HG03135 (cell line): ENCODE data around the gene ADRA2B.
"Not testable (repeated sequence)": the region's sequence is repeated elsewhere in the genome, so short reads cannot be mapped to it uniquely, and the experiment has no call there.

Source experiments
- ATAC-seq: cut with Tn5 transposase; IDR thresholded peaks from one replicate; pipeline ENCODE4 v1.9.1; 2021; ENCODE audit warnings: mild to moderate bottlenecking, moderate library complexity; ENCODE audit not compliant: unreplicated experiment

Gene ADRA2B

DNA sequence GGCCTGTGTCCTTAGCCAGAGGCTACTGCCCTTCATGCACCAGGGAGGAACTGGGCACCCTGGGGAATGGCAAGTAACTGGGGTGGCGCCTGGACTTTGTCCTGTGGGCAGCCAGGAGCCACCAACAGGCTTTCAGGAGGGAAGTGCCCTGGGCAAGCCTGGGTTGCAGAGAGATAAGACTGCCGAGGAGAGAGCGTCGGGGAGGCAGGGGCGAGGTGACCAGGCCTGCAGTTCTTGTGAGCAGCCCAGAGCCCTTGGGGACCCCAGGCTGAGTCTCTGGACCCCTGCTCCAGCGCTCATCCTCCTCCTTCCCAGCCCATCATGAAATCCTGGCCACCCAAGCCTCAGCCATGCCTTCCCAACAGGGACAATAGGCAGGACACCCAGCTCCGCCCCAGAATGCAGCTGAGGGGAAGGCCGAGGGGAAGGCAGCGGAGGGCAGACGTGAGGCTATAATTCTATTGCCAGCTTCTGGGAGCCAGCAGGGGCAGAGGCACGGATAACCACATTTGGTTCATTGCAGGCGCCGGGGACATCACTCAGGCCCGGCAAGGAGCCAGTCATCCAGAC lies 25.1 kb downstream of the ADRA2B start:
- ATAC-seq = no peak

DNA sequence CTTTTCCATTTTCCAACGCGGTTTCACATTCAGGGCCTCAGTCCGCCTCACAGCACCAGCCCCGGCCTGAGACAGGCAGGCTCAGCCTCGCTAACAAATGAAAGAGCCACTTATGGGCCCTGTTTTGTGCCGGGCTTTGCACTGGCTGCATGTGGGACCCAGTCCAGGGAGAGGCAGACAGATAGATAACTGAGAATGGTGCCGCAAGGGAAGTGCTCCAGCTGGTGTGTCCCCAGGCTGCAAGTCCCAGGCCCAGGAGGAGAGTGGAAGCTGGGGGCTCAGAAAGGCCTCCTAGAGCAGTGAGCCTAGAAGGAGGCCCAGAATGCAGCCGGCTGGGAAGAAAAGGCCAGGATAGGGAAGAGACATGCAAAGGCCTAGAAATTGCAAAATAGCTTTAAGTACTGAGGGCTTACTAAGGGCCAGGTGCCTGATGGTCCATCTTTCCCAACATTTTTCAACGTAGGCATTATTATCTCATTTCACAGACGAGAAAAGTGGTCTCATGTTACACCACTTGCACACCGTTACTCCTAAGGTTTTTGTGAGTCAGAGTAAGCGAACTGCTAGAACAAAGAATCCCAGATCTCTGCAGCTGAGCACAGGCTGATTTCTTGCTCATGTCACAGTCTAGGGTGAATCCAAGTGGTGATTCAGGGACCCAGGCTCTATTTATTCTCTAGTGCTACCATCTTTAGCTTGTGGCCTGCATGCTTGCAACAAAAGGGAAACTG lies 26.0 kb downstream of the ADRA2B start:
- no peak for ATAC-seq

DNA sequence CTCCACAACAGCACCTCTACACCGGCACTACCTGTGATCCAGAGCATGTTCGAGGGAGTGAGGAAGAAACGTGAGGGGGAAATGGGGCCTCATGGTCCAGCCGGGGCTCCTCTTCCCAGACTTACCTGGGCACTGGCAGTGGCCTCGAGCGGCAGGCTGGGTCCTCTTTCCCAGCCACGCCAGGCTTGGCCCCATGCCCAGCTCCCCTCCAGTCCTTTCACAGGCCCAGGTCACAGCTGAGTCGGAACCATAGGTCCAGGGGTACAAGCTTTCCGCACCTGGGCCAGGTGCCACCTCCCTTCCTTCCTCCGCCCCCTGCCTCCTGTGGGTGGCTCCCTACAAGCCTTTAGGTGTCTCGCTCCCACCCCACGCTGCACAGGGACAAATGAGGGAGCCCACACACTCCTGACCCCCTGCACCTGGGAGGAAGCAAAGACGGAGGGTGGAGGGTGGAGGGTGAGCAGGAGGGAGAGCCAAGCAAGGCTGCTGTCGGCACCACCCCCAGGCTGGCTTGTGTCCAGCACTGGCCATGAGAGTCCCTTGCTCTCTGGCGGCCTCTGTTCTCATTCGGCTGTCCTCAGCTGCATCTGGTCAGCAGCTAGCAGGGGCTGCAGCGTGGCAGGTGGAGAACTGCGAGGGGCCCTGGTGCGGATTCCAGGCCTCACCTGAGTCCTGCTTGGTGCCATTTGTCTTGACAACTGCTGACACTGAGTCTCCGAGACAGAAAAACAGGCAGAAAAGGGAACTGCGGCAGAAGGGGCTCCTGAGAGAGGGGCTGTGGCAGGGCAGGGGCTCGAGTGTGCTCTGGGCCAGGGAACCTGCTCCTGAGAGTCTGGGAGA lies 26.8 kb downstream of the ADRA2B start:
- ATAC-seq = no peak

DNA sequence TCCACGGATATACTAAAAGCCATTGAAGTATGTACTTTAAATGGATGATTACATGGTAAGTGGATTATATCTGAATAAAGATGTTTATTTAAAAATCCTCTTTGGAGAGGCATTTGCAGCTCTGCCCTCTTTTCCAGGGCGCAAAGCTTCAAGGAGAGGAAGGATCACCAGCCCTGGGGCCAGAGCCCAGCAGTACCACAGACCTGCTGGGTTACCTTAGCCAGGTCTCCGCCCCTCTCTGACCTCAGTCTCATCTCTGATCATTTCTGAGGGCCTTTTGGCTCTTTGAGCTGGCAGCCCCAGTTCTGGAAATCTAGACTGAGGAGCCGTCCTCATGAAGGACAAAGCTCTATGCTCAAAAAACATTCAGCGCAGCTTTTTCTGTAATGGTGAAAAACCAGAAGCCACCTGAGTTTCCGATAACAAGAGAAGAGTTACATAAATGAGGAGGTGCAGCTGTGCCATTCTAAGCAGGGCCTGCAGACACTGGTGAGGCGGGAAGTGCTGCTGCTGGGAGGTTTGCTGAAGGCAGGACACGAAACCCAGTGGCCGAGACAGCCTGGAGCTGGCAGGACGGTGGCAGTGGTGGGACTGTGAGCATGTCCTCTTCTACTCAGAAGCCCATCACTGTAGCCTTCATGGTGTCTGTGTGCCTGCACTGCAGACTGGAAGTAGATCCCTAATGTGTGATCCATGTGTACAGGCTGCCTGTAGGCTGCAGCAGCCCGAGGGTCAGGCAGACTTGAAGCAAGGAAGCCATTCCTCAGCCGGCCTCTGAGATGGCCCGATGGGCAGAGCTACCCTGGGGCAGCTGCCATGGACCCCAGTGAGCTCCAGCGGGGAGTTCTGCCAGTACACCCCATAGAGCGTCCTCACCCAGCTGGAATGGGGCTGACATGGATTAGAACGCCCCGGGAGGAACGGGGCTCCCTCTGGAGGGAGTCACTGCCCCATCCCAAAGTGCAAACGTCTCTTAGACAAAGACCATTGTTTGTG lies 27.7 kb downstream of the ADRA2B start:
- no peak for ATAC-seq

DNA sequence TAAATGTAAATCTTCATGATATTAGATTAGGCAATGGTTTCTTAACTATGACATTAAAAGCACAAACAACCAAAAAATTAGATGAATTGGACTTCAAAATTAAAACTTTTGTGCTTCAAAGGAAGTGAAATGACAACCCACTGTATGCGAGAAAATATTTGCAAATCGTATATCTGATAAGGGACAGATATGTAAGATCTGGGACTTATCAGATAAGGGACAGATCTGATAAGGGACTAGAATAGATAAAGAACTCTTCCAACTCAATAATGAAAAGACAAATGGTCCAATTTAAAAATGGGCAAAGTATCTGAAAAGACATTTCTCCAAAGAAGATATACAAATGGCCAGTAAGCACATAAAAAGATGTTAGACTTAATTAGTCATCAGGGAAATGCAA lies 29.2 kb downstream of the ADRA2B start:
- no peak for ATAC-seq

DNA sequence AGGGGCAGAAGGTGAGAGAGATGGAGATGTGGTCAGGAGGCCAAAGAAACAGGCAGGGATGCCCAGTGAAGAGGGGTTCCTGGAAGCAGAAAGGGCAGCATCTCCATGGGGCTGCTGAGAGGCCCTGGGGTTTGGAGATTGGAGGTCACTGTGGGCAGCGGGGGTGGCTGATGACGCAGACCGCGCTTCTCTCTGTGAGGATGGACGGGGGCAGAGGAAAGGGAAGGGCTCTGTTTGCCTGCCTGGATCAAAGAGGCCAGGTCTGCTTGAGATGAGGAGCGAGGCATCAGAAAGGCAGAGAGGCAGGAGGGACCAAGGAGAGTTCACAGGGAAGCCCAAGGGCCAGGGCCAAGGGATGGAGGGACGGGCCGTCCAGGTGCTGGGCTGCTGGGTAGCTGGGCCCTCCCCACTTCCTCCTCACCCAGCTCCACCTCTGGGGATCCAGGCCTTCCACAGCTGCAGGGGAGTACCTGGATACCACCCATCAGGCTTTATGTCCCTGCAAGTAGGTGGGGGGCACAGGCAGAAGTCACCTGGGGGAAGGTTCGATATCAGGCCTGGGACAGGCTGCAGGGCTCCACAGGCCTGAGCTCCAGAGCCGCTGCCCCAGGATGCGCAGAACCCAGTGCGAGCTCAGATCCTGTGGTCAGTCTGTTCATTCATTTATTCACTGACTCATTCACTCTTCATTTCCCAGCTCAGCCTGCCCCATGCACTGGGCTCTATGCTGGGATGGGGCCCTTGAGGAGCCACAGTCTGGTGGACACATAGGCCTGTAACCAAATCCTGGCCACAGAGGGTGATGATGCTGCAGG lies 30.6 kb downstream of the ADRA2B start:
- no peak for ATAC-seq

DNA sequence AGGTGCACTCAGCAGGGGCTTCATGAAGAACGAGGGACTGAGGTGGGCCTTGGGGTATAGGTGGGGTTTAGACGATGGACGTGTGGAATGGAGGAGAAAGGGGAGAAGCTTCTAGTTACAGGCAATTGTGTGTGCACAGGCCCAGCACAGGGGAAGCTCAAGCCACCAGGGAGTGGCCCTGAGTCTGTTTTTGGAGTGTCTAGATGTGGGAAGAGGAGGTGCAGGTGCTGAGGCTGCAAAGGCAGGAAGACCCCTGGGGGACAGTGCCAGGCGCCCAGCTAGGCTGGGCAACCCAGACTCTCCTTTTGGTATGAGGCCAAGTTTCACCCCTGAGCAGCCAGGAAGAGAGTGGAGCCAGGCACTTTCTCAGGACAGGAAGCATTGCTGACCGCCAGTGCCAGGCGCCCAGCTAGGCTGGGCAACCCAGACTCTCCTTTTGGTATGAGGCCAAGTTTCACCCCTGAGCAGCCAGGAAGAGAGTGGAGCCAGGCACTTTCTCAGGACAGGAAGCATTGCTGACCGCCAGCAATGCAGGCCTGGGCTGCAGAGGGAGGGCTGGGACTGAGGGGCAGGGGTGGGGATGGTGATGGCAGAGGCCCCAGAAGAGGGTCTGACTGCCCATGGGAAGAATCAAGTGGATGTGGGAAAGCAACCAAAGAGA lies 31.4 kb downstream of the ADRA2B start:
- not testable (repeated sequence) for ATAC-seq

DNA sequence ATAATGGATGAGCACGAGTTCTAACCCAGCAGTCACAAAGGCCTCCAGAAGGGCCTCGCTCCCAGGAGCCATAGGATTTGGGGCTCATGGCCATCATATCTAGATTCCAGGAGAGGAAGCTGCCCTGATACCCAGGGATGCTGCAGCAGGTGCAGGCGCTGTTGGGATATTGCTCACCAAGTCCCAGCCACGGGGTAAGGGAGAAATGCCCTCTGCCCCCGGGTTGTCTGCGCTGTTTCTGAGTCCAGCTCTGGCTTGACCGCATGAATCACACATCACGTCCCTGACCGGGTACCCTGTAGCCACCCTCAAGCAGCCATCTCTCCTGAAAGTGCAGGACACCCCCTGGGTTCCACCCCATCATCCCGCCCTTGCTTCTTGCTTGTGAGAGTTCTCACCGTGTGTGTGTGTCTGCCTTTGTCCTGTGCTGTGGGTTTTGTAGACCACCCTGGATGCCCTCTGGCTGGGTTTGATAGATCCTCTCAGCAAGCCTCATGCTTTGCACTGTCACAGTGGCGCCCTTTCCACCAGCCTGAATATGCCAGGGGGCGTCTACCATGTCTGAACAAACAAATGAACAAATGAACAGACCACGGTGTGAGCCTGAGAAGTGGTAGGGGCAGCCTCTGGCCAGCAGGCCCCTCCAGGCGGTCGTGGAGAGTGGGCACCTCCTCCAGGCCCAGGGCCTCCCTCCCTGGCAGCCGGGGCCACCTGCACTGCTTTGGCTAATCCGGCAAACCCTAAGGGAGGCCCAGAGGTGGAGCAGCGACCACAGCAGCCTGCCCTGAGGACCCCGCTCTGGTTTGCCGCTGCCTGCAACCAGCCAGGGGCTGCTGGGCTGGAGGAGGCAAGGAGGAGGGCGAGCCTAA lies 32.1 kb downstream of the ADRA2B start:
- ATAC-seq = no peak

DNA sequence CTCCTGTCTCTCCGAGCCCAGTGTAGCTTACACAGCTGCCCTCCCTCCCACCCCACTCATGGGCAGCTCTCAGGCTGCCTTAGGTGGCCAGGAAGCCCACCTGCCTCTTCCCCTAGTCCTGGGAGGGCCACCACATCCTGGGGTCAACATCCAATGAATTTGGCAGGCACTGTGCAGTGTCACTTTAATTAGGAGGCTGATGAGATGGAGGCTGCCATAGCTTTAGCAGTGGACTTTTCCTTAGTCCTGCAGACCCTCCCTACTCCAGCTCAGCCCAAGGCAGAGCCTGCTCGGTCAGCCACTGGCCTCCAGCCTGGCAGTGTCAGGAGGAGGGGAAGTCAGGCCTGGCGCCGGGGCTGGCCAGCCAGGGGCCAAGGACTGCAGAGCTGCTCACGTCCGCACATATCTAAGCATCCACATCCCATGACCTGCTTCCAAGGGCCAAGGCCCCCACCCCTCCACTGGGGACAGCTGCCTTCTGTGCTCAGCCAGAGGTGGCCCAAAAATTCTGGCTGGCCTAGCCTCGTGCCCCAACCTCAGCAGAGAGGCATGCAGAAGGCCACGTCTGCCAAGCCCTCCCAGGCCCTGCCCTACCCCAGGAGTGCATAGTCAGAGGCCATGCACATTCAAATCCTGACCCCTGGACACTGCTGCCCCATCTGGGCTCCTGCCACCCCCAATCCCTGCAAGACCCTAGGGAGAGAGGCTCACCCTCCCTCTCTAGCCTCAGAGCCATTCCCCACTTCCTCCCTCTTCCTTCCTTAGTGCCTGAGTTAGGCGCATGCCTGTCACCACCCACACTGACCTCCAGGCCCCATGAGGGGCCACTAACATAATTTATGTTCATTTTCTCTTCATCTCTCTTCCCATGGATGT lies 33.1 kb downstream of the ADRA2B start:
- no peak for ATAC-seq

DNA sequence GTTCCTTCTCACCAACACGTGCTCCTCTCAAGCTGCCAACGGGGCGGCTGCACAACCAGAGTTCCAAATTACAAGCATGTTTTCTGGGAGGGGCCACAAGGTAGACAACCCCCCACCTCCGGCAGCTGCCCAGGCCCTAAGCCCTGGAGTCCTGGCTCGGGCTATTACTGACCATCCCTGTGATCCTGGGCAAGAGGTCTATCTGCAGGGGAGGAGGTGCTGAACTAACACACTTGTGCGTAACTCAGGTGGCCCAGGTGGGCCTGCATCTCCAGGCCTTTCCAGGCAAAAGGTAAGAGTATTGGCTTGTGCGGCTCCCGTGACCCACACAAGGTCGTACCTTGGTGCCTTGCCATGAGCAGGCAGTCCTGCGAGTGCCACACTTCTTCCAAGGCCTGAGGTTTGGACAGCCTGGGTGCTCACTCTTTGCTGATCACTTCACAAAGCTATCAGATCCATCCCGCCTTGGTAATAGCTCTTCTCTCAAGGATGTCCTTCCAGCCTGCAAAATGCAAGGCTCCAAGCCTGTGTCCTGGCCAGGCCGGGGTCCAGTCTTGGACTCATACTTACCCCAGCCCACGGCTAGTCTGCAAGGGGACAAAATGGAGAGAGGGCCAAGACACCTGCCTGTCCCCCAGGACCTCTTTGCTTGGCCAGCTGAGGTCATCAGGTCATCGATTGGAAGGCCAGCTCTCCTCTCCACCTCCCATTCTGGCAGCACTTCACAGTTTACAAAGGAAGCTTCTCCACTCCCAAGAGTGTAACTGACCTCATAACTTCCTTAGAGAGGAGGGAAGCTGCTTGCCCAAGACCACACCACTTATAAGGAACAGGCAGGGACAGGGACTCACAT lies 33.9 kb downstream of the ADRA2B start:
- no peak for ATAC-seq

DNA sequence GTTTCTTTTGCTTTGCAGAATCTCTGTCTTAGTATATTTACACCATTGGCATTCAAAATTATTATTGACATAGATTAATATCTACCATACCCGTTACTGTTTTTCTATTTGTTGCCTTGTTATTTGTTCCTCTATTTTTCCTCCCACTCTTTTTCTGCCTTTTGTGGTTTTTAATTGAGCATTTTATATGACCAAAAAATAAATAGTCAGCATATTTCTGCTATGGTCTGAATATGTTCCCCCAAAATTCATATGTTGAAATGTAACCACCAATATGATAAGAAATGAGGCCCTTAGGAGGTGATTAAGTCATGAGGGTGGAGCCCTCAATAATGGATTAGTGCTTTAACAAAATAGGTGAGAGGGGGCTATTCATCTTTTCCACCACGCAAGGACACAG lies 35.3 kb downstream of the ADRA2B start:
- no peak for ATAC-seq

DNA sequence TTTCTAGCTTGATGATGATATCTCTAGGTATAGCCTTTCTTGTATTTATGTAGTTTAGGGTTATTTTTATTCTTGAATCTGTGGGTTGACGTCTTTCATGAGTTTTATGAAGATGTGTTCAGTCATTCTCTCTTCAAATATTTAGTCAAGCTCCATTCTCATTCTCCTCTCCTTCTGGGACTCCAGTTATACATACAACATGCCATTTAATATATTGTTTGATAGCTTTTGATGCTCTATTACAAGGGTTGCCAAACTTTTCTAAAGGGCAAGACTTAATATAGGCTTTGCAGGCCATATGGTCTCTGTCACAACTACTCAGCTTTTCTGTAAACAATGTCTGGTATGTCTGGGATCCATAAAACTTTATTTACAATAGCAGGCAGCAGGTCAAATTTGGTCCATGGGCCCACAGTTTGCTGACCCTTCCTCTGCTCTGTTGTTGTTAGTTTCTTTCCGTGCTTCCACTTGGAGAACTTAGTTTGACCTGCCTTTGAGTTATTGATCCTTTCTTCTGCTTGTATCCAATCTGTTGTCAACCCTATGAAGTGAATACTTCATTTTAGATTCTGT lies 41.1 kb downstream of the ADRA2B start:
- ATAC-seq = no peak

DNA sequence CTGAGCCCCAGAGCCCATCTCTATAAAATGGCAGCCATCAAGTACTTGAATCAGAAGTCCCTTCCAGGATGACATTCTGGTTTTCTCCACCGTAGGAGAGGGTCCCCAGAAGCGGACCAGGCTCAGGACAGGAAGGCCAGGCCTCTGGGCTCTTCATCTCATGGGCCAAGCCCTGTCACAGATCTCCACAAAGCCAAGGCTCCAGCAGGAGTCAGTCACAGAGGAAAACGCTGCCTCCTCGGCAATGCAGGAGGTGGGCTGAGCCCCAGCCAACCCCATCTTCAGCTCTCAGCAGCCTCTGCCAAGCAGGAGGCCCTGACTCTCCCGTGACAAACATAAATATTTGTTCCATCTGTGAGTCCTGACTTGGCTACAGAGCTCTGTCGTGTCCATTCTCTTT lies 42.2 kb downstream of the ADRA2B start:
- no peak for ATAC-seq

DNA sequence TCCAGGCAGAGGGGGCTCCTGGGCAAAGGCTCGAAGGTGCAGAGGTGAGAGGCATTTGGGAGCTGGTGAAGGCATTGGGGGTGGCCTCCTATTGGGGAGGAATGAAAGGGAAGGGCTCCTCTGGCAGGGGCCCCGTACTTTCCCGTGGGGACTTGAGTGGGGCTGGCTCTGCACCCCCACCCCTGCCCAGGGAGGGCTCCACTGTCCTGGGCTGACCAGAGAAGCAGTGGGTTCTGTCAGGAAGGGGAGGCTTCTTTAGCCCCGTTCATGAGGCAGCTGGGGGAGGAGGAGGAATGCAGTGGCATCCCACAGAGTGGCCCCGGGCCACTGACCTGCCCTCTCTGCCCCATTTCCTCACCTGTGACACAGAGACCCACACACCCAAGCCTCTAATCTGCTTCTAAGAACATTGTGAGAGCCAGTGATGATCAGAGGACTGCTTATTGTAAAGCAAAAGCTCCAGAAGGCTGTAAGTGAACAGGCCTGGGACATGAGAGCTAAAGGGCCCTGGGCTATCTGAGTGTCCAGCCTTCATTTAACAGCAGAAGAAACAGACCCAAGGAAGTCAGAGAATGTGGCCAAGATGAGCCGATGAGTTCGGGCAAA lies 43.1 kb downstream of the ADRA2B start:
- no peak for ATAC-seq

DNA sequence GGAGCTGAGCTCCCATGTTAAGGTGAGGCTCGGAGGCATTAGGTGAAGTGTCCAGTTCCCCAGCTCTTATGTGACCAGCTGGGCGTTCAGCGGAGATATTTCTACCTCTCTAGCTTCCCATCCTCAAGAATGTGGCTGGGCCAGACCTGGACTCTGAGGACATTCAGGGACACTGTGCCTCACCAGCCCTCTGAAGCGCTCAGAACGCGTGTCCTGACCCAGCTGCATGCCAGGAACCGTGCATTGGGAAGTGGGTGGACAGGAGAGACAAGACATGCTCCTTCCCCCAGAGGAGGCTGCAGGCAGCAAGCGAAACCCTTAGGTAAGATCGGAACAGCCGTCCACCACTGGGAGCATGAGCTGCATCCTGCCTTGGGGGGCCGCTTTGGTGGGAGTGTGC lies 43.6 kb downstream of the ADRA2B start:
- ATAC-seq = no peak

DNA sequence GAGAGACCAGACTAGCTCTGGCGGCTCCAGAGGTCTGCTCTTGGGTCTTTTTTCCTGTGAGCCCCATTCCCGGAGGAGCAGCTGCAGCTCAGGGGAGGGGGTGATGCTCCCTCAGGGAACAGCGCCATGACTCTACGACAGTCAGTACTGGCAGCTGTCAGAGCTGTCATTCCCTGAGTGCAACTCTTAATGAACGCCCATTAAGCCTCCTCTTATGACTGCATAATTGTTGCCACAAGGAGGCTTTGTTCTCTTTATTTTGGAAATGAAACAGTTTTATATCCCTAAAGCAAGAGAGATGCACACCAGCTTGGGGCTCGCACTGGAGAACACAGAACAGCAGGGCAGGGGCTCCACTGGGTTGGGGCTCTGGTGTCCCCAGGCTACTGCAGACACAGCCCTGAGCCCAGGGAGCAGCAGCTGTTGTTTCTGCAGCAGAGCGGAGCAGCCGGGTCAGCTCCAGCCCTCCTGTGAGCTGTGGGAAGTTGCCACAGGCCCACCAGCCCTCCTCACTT lies 44.3 kb downstream of the ADRA2B start:
- not testable (repeated sequence) for ATAC-seq
